ENCODE measurements around the gene ILDR2. TPM values are rescaled to one million over a fixed set of nuclear protein-coding genes. Genes with fewer than 3 reads are reported as not detected.

The ILDR2 gene
- total RNA-seq, 1 experiment from 2014 or later, result not detected

- Histone ChIP-seq H3K36me3 (ENCODE audit: insufficient read depth, low read length, poor library complexity, severe bottlenecking) (no peaks in the 10 kb centered on the region), H3K27ac (ENCODE audit: low read depth, low read length, poor library complexity, severe bottlenecking) (no peak overlapping the region), H3K4me1 (ENCODE audit: insufficient read depth, low read length, poor library complexity, severe bottlenecking) (no peaks in the 10 kb centered on the region), H3K4me3 (ENCODE audit: low read depth, low read length, poor library complexity, severe bottlenecking) (no peak overlapping the region), H3K27me3 (replicated peaks; ENCODE audit: insufficient read depth, low read depth, low read length, poor library complexity) (peaks cover 64% of the 10 kb centered on the region), H3K9me3 (ENCODE audit: low read depth, low read length, poor library complexity, severe bottlenecking) (peaks cover 9% of the 10 kb centered on the region)
- POLR2A ChIA-PET (ENCODE audit: low non-redundant PET), result no interaction called here
- intact Hi-C loops (cut with micrococcal nuclease; ENCODE audit: unreplicated experiment), result loop anchor here (5.0 kb wide), 1 partner anchor 62 kb away; the partner anchor contains the start of gene ILDR2
- no TSS peak for BruUV-seq (replicated peaks)
- CTCF ChIA-PET, result no interaction called here
- no peak for TF ChIP-seq CTCF (conservative IDR thresholded peaks at IDR 0.05; ENCODE audit: low read depth, low read length)
- no peak for TF ChIP-seq EZH2 (IDR thresholded peaks at IDR 0.05; ENCODE audit: borderline replicate concordance, low read depth, low read length, poor library complexity, severe bottlenecking)
- DNase-seq (ENCODE audit: low spot score), result no peak
Observed at GRCh38 chr1:166915042-166915441, 60.3 kb downstream of the ILDR2 start.

GRCh38 chr1:166914111-166914510, 61.2 kb downstream of the ILDR2 start:
- CTCF ChIA-PET, result no interaction called here
- Histone ChIP-seq H3K4me3 (ENCODE audit: low read depth, low read length, poor library complexity, severe bottlenecking) (no peak overlapping the region), H3K27me3 (replicated peaks; ENCODE audit: insufficient read depth, low read depth, low read length, poor library complexity) (peaks cover 55% of the 10 kb centered on the region), H3K27ac (ENCODE audit: low read depth, low read length, poor library complexity, severe bottlenecking) (no peak overlapping the region), H3K4me1 (ENCODE audit: insufficient read depth, low read length, poor library complexity, severe bottlenecking) (no peaks in the 10 kb centered on the region), H3K9me3 (ENCODE audit: low read depth, low read length, poor library complexity, severe bottlenecking) (peaks cover 9% of the 10 kb centered on the region), H3K36me3 (ENCODE audit: insufficient read depth, low read length, poor library complexity, severe bottlenecking) (no peaks in the 10 kb centered on the region)
- POLR2A ChIA-PET (ENCODE audit: low non-redundant PET), result no interaction called here
- BruUV-seq (replicated peaks), result no TSS peak
- TF ChIP-seq CTCF (conservative IDR thresholded peaks at IDR 0.05; ENCODE audit: low read depth, low read length), result no peak
- no peak for TF ChIP-seq EZH2 (IDR thresholded peaks at IDR 0.05; ENCODE audit: borderline replicate concordance, low read depth, low read length, poor library complexity, severe bottlenecking)
- DNase-seq (ENCODE audit: low spot score), result no peak
- intact Hi-C loops (cut with micrococcal nuclease; ENCODE audit: unreplicated experiment), result loop anchor here (5.0 kb wide), 2 partner anchors 528 to 618 kb away; no protein-coding TSS in a partner anchor

DNA sequence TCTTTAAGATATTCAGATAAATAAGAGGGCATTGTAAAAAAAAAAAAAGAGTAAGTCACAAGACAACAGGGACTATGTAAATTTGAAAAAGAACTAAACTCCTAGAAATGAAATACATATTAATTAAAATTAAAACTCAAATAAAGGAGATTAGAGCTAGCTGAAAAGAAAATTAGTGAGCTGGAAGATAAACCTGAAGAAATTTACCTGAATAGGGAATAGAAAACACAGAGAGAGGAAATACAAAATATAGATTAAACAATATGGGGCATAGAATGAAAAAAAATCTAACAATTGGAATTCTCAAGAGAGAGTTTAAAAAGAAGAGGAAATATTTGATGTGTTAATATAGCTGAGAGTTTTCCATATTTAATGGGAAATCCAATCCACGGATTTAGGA, 63.7 kb downstream of the ILDR2 start:
- no peak for TF ChIP-seq EZH2 (IDR thresholded peaks at IDR 0.05; ENCODE audit: borderline replicate concordance, low read depth, low read length, poor library complexity, severe bottlenecking)
- TF ChIP-seq CTCF (conservative IDR thresholded peaks at IDR 0.05; ENCODE audit: low read depth, low read length), result no peak
- H3K27ac ChIP-seq (ENCODE audit: low read depth, low read length, poor library complexity, severe bottlenecking), result no peak overlapping the region
- CTCF ChIA-PET, result interaction anchor here (0.7 to 2.2 kb wide), 2 partner anchors 145 to 615 kb away, joined by 3 to 33 read pairs; no protein-coding TSS in a partner anchor
- POLR2A ChIA-PET (ENCODE audit: low non-redundant PET), result no interaction called here
- intact Hi-C loops (cut with micrococcal nuclease; ENCODE audit: unreplicated experiment), result loop anchor here (5.0 kb wide), 2 partner anchors 531 to 621 kb away; no protein-coding TSS in a partner anchor
- no peaks in the 10 kb centered on the region for H3K36me3 ChIP-seq (ENCODE audit: insufficient read depth, low read length, poor library complexity, severe bottlenecking)
- no peaks in the 10 kb centered on the region for H3K4me1 ChIP-seq (ENCODE audit: insufficient read depth, low read length, poor library complexity, severe bottlenecking)
- H3K4me3 ChIP-seq (ENCODE audit: low read depth, low read length, poor library complexity, severe bottlenecking), result no peak overlapping the region
- peaks cover 9% of the 10 kb centered on the region for H3K9me3 ChIP-seq (ENCODE audit: low read depth, low read length, poor library complexity, severe bottlenecking)
- BruUV-seq (replicated peaks), result no TSS peak
- DNase-seq (ENCODE audit: low spot score), result no peak
- H3K27me3 ChIP-seq (replicated peaks; ENCODE audit: insufficient read depth, low read depth, low read length, poor library complexity), result peaks cover 36% of the 10 kb centered on the region

Measured in A673 (cell line).